ENCODE results near the gene SAMMSON.

DNA sequence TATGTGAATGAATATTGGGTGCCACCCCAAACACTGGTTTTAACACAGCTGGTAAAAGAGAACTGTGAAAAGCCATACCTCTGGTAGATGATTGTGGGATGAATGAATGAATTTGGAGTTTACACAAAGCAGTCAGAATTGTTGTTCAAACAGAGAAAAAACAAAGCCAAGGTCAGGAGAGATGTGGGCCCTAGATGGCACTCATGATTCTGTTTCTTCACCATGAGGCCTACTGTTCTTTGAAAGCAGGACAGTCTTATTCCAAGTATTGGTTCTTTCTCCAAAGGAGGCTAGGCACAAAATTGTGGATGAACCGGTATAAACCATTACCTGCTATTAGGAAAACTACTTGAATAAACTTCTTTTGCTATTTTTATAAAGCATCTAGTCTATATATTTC is 97.6 kb downstream of the SAMMSON start:
- TF ChIP-seq, protein P1, sequence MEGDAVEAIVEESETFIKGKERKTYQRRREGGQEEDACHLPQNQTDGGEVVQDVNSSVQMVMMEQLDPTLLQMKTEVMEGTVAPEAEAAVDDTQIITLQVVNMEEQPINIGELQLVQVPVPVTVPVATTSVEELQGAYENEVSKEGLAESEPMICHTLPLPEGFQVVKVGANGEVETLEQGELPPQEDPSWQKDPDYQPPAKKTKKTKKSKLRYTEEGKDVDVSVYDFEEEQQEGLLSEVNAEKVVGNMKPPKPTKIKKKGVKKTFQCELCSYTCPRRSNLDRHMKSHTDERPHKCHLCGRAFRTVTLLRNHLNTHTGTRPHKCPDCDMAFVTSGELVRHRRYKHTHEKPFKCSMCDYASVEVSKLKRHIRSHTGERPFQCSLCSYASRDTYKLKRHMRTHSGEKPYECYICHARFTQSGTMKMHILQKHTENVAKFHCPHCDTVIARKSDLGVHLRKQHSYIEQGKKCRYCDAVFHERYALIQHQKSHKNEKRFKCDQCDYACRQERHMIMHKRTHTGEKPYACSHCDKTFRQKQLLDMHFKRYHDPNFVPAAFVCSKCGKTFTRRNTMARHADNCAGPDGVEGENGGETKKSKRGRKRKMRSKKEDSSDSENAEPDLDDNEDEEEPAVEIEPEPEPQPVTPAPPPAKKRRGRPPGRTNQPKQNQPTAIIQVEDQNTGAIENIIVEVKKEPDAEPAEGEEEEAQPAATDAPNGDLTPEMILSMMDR (IDR thresholded peaks at IDR 0.05), result no peak
- no peak for TF ChIP-seq EZH2 (IDR thresholded peaks at IDR 0.05; ENCODE audit: borderline replicate concordance, insufficient read depth, low read depth, low read length, poor library complexity, severe bottlenecking)
